ENCODE data around the gene GRK5. TPM values are rescaled to one million over a fixed set of nuclear protein-coding genes. Genes with fewer than 3 reads are reported as not detected.

GRK5 gene
- total and polyA plus RNA-seq, 2 donors from 2014 or later: 7.3 to 18.7 TPM

DNA sequence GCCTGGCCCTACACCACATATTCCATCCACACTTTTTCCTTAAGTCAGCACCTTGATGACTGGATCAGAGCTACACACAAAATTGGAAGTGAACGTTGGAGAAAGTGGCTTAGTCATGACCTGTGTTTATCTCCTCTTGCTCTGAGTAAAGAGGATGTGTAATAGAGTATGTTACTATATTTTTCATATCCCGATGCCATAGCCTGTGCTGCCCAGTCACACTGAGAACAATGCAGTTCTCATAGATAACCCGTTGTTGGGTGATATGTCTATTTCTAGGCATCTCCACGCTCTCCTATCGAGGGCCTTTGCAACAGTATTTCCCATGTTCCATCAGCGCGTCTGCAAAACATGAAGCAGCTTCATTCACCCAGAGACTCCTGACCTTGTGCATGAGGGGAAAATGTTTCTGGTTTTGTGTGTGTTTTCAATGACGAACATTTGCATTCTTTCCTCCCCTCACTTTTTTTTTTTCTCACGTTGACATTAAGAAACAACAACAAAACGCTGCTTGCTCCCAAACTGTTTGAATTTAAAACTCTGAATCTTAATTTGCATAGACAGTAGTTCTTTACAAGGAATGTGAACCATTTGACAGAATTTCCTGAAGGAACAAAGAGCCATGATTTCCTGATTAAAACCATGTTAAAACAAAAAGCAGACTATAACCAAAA, 43.4 kb downstream of the GRK5 start:
- Histone ChIP-seq H3K4me1 (ENCODE audit: control insufficient read depth in 2 of 3, insufficient read depth in 2 of 3, low read depth in 1 of 3, low read length in 3 of 3) (peaks cover 0 to 26% (median 17%) of the 10 kb centered on the region in 3 donors), H3K27ac (ENCODE audit: low read depth in 2 of 2, low read length in 2 of 2) (peak overlapping the region; percentile 12 to 35), H3K9ac (ENCODE audit: low read length in 3 of 3) (no peak overlapping the region), H3K4me3 (ENCODE audit: low read length in 3 of 3) (no peak overlapping the region), H3K9me3 (ENCODE audit: control insufficient read depth in 2 of 3, insufficient read depth in 1 of 3, low read length in 3 of 3) (no peaks in the 10 kb centered on the region), H3K36me3 (ENCODE audit: control insufficient read depth in 2 of 3, insufficient read depth in 3 of 3, low read length in 3 of 3) (no peaks in the 10 kb centered on the region), H3K27me3 (ENCODE audit: control insufficient read depth, insufficient read depth, low read length) (no peaks in the 10 kb centered on the region)
- TF ChIP-seq, protein P1, sequence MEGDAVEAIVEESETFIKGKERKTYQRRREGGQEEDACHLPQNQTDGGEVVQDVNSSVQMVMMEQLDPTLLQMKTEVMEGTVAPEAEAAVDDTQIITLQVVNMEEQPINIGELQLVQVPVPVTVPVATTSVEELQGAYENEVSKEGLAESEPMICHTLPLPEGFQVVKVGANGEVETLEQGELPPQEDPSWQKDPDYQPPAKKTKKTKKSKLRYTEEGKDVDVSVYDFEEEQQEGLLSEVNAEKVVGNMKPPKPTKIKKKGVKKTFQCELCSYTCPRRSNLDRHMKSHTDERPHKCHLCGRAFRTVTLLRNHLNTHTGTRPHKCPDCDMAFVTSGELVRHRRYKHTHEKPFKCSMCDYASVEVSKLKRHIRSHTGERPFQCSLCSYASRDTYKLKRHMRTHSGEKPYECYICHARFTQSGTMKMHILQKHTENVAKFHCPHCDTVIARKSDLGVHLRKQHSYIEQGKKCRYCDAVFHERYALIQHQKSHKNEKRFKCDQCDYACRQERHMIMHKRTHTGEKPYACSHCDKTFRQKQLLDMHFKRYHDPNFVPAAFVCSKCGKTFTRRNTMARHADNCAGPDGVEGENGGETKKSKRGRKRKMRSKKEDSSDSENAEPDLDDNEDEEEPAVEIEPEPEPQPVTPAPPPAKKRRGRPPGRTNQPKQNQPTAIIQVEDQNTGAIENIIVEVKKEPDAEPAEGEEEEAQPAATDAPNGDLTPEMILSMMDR (IDR thresholded peaks at IDR 0.05; ENCODE audit: borderline replicate concordance, extremely low read depth, insufficient read depth): no peak
- intact Hi-C loops (cut with DNase I): no loop called here
- FAIRE-seq: no peak
- DNase-seq: peak in 2 of 5 donors; percentile 43 to 70

DNA sequence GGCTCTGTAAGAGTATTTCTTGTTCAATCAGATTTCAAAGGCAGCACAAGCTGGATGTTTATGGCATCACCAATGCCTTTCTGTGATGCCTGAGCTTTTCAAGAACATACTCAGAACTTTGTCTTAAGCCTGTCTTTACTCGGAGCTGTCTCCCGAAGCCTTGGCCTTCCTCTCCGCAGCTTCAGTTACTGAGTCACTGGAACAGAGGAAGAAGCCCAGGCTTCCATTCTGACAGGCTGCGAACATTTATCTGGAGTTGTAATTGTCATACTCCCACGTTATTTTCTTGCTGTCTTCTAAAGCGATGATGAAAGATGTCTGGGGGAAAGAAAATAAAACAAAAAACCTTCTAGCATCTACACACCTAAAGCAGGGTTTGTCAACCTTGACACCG, 43.9 kb downstream of the GRK5 start:
- TF ChIP-seq, protein P1 (IDR thresholded peaks at IDR 0.05; ENCODE audit: borderline replicate concordance, extremely low read depth, insufficient read depth): no peak
- Histone ChIP-seq H3K27me3 (ENCODE audit: control insufficient read depth, insufficient read depth, low read length) (no peaks in the 10 kb centered on the region), H3K27ac (ENCODE audit: low read depth in 2 of 2, low read length in 2 of 2) (peak overlapping the region; percentile 8 to 35), H3K4me3 (ENCODE audit: low read length in 3 of 3) (no peak overlapping the region), H3K36me3 (ENCODE audit: control insufficient read depth in 2 of 3, insufficient read depth in 3 of 3, low read length in 3 of 3) (no peaks in the 10 kb centered on the region), H3K9me3 (ENCODE audit: control insufficient read depth in 2 of 3, insufficient read depth in 1 of 3, low read length in 3 of 3) (no peaks in the 10 kb centered on the region), H3K4me1 (ENCODE audit: control insufficient read depth in 2 of 3, insufficient read depth in 2 of 3, low read depth in 1 of 3, low read length in 3 of 3) (peaks cover 0 to 26% (median 17%) of the 10 kb centered on the region in 3 donors), H3K9ac (ENCODE audit: low read length in 3 of 3) (no peak overlapping the region)
- DNase-seq: peak in 2 of 5 donors; percentile 67 to 73
- intact Hi-C loops (cut with DNase I): no loop called here
- no peak for FAIRE-seq

DNA sequence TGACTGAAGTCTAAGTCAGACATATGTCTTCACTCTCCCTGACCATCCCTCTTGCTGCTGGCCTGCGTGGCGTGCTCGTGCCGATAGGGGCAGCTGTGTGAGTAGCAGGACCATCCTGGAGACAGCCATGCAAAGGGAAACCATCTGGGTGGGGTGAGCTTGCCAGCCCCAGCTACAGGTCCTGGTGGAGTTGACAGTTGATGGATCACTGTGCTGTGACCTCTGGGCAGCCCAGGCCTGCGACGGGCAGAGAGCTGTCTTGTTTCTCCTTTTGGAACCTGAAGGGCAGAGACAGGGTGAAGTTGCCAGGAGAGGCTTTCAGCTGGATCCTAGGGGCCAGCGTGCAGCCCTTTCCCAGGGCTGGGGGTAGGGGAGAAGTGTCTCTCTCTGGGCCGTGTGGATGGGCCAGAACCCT, 44.7 kb downstream of the GRK5 start:
- Histone ChIP-seq H3K36me3 (ENCODE audit: control insufficient read depth in 2 of 3, insufficient read depth in 3 of 3, low read length in 3 of 3) (no peaks in the 10 kb centered on the region), H3K4me1 (ENCODE audit: control insufficient read depth in 2 of 3, insufficient read depth in 2 of 3, low read depth in 1 of 3, low read length in 3 of 3) (peaks cover 0 to 26% (median 13%) of the 10 kb centered on the region in 3 donors), H3K9me3 (ENCODE audit: control insufficient read depth in 2 of 3, insufficient read depth in 1 of 3, low read length in 3 of 3) (no peaks in the 10 kb centered on the region), H3K4me3 (ENCODE audit: low read length in 3 of 3) (no peak overlapping the region), H3K27me3 (ENCODE audit: control insufficient read depth, insufficient read depth, low read length) (no peaks in the 10 kb centered on the region), H3K9ac (ENCODE audit: low read length in 3 of 3) (no peak overlapping the region), H3K27ac (ENCODE audit: low read depth in 2 of 2, low read length in 2 of 2) (peak overlapping the region in 1 of 2 donors; percentile 9)
- intact Hi-C loops (cut with DNase I): no loop called here
- TF ChIP-seq, protein P1 (IDR thresholded peaks at IDR 0.05; ENCODE audit: borderline replicate concordance, extremely low read depth, insufficient read depth): no peak
- DNase-seq (peak in 4 of 5 donors; percentile 71 to 81 (median 78)), FAIRE-seq (no peak)
